LNCaP clone FGC (cell line): ENCODE results near the gene KLHDC8B.

Experiments used
- DNase-seq: peaks from one replicate; pipeline ENCODE4 v3.0.0-alpha.2; 2011; ENCODE audit warnings: low read depth
- H3K4me3 ChIP-seq: 2 replicates; pipeline ENCODE4 v1.5.1; 2011; ENCODE audit warnings: mild to moderate bottlenecking, low read depth, low read length, control low read depth
- TF ChIP-seq, protein P1 (sequence below): IDR thresholded peaks from 2 replicates; pipeline ENCODE4 v1.5.1; 2012; ENCODE audit warnings: mild to moderate bottlenecking; ENCODE audit not compliant: control insufficient read depth, insufficient read depth; ENCODE audit errors: extremely low read depth

Gene KLHDC8B

DNA sequence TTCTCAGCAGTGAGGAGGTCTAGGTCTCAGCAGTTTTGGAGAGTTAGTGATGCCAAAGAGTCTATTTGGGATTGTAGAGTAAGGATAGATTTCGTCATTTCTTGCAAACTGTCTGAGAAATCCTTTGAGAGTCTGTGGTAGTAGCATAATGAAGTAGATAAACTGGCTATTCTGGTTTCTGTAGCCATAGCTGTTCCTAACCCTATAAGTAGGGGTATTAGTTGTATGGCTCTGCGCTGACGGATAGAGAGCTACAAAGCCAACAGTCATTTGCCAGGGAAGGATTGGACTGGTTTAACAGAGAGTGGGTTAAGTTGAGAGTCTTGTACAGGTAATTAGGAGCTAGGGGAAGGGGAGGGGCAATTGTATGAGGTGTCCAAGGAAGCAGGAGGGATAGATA lies 50.6 kb downstream of the KLHDC8B start:
- TF ChIP-seq, protein P1, sequence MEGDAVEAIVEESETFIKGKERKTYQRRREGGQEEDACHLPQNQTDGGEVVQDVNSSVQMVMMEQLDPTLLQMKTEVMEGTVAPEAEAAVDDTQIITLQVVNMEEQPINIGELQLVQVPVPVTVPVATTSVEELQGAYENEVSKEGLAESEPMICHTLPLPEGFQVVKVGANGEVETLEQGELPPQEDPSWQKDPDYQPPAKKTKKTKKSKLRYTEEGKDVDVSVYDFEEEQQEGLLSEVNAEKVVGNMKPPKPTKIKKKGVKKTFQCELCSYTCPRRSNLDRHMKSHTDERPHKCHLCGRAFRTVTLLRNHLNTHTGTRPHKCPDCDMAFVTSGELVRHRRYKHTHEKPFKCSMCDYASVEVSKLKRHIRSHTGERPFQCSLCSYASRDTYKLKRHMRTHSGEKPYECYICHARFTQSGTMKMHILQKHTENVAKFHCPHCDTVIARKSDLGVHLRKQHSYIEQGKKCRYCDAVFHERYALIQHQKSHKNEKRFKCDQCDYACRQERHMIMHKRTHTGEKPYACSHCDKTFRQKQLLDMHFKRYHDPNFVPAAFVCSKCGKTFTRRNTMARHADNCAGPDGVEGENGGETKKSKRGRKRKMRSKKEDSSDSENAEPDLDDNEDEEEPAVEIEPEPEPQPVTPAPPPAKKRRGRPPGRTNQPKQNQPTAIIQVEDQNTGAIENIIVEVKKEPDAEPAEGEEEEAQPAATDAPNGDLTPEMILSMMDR, result no peak
- peak; percentile 47 for DNase-seq
- H3K4me3 ChIP-seq, result no peak overlapping the region
